G401.6 (cell line): Measurements from ENCODE around the gene RBM24.
"Not testable (repeated sequence)": the region's sequence is repeated elsewhere in the genome, so short reads cannot be mapped to it uniquely, and the experiment has no call there.

Experiments
- FAIRE-seq: peaks from 2 replicates; lab custom pipeline; 2012; peaks lifted over from hg19 to GRCh38; lab: Jason Lieb, UNC

Gene RBM24

DNA sequence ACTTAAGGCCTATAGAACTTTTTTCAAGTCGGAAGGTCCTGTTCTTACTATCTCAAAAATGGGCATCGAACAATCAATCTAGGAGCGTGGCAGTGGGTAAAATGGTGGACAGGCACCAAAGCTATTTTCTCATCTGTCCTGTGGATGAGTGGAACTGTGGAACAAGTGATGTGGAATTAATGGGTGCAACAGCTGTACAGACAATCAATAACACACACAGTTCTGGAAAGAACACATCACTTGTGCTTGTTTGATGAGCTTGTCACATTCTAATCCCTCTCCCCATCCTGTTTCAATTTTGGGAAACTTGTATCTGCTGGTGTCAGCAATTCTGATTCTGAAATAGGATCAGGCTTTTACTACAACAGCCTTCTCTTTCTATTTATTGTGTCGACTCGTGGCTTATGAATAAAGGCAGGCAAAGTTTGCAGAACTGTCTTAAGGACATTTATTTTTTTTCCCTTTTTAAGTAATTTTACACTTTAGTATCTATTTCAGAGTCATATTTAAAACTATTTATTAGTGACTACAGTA lies 11.5 kb downstream of the RBM24 start:
- no peak for FAIRE-seq

DNA sequence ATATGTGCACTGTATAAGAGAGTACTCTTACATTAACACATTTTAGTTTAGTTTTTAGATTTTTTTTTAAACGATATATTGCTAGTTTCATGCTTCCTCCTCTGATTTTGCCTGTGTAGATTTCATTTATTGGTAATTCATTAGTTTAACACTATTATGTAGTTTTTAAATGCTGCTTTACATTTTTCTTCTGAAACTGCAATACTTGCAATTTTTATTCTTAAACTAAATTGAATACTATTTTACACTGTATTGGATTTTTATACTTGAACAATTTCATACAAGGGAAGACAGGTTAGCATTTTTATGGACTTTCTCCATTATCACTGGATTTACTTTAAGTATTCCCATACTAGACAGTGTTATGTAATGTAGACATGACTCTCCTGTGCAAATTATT lies 12.2 kb downstream of the RBM24 start:
- FAIRE-seq, result peak; percentile 79

DNA sequence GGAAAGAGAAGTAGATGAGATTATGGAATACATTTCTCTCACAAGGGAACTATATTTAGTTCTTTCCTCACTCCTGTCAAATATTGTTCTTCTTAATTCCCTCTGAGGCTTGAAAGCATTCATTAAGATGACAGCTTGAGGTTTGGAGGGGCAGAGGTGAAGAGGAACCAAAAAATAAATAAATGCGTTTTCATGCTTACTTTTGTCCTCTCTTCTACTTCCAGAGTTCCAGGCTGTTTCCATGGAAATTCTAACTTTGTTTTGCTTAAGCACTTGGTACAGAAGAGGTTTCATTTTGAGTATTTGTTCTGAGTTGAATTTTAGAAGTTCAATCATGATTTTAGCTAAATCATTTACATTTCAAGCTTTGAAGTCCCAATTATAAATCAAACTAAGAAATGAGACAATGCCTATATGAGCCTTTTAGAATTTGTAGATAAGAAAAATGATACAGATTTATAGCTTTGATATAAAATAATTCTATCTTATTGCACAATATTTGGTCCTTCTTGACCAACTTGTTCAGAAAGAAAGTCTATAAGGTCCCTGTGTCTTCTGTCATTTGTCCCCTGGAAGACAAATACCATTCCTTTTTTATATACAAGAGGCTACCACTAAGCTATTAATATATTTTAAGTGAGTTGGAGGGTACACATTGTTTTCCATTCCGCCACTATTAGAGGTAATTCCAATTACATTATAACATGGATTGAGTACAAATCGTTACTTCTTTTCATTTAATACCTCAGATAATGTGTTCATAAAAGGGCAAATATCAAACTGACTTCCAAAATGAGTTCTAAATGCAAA lies 16.3 kb downstream of the RBM24 start:
- FAIRE-seq, result peak; percentile 31

DNA sequence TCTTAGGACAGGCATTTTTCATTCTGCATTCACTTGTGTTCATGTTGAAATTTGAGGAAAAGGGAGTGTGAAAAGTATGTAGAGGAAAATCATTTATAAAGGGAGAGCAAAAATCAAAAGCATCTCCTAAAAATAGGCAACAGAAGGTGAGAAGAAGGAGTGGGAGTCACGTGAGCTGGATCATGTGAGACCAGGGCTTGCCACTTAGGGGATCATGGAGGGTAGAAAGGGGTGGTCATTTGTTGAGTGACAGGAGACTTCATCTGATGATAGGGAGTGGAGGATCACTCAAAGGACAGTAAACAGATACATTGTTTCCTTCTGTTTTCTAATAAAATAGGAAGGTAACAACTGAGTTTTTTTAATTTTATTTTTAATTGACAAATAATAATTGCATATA lies 17.1 kb downstream of the RBM24 start:
- no peak for FAIRE-seq

DNA sequence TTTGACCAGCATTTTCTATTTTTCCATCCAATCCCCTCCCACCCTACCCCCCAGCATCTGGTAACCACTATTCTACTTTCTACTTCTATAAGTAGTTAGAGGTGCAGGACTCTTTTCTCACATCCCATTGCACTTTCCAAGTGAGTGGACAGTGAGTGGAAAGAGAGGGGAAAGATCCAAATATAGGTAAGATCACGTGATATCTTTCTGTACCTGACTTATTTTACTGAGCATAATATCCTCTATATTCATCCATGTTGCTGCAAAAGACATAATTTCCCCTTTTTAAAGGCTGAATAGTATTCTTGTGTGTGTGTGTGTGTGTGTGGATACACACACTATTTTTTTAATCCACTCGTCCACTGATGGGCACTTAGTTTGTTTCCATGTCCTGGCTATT lies 18.1 kb downstream of the RBM24 start:
- FAIRE-seq, result no peak

DNA sequence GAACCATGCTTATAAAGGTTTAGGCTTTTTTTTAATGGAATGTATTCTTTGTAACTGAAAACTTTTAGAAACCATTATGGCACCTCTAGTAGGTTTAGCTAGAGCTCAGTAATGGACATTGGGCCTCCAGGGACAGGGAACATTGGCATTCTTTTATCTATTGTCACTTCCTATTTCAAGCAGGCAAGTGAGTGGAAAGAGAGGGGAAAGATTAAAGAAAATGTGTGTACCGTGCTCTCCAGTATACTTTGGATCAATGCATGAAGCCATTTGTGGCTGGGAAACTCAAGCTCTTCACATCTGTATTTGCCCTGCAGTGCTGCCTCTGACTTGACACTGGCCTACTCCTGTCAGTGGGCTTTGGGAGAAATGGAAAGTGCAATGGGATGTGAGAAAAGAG lies 18.6 kb downstream of the RBM24 start:
- FAIRE-seq, result no peak

DNA sequence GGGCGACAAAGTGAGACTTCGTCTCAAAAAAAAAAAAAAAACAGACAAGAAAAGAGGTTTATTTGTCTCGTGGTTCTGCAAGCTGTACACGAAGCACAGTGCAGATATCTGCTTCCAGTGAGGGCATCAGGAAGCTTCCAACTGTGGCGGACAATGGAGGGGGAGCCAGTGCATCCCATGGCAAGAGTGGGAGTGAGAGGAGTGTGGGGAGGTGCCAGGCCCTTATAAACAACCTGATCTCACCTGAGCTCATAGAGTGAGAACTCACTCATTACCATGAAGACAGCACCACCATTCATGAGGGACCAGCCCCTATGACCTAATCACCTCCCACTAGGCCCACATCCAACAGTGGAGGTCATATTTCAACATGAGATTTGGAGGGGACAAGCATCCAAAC lies 19.5 kb downstream of the RBM24 start:
- FAIRE-seq, result no peak

DNA sequence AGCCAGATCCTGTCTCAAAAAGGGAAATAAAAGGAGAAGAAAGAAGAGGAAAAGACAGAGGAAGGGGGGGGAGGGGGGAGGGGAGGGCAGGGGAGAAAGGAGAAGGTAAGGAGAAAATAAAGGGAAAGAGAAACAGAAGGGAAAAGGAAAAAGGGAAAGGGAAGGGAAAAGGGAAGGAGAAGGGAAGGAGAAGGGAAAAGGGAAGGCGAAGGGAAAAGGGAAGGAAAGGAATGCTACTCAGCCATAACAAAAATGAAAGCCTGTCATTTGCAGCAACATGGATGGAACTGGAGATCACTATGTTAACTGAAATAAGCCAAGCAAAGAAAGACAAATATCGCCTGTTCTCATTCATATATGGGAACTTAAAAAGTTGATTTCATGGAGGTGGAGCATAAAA lies 22.3 kb downstream of the RBM24 start:
- FAIRE-seq, result no peak

DNA sequence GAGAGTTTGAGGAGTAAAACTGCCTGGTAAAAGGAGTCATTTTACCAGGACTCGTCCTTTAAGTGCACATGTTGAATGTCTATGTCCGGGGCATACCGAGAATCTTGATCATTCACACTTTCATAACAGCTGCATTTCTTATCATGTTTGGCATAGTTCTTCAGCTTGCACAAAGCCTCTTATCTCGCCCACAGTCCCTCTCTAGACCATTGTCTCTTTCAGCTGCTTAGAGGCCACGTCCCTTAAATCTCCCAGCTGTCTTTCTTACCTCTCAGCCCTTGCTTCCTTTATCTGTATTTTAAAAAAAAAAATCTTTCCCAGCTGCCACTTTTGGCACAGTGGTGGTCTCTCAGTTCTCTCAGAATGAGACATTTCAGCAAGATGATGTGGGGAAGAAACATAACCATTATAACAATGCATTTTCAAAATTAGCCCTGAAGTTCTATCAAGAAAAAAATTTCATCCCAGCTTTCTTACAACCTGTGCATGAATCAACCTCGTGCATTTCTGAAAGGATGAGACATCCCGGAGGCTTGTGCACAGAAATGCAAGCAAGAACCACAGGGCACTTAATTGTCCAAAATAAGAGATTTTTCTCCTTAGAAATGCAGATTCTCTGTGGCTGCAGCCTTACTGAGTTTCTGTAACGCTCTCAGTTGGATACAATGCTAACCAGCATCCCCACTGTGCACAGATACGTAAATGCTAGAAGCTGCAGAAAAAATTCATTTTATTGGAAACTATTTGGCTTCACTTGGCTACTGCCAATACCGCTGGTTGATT lies 24.2 kb downstream of the RBM24 start:
- no peak for FAIRE-seq

DNA sequence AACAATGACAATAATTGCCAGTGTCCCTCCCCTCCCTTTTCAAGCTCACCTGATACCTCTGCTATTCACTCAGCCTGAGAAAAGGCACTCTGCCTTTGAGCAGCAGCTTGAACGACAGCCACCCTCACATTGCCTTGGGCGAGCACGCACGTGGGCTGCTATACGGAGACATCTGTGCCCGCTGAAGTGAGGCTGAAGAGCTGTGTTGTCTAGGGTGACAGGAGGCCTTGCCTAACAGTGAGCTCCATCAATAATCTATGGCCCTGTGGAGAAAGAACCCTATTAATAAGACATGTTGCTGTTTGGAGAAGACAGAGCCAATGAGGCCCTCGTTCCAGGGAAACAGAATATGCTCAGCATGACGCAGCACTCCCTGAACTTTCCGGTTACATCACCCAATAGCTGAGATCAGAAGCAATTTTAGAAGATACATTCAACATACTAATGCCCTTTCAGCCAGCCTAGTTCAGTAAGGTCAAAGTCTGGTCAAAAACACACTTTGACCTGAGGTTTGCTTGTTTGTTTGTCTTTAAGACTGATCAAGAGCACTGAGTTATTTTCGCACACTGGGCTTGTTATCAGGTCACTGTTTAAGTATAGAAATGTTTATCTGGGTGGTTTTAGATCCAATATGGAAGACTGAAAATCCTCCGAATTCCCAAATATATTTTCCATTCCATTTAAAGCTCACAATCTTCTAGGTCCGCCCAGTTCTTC lies 30.6 kb downstream of the RBM24 start:
- FAIRE-seq, result no peak

DNA sequence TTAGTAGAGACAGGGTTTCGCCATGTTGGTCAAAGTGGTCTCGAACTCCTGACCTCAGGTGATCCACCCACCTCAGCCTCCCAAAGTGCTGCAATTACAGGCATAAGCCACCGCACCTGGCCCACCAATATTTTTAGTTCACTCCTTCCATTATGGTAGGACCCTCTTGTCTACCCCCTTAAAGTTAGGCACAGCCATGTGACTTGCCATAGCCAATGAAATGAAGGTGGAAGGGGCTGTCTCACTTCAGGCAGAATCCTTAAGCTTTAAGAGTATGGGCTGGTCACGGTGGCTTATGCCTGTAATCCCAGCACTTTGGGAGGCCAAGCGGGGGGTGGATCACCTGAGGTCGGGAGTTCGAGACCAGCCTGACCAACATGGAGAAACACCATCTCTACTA lies 32.1 kb downstream of the RBM24 start:
- not testable (repeated sequence) for FAIRE-seq

DNA sequence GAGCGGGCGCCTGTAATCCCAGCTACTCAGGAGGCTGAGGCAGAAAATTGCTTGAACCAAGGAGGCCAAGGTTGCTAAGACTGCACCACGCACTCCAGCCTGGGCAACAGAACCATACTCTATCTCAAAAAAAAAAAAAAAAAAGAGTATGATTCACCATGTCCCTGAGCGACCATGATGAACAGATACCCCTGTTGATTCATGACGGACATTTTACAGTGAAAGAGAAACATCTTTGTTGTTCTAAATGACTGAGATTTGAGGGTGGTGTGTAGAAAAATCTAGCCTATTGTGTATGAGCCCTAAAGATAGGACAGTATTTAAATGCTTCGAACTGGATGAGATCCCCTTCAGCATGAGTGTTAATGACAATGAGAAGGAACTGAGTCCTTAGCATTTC lies 32.8 kb downstream of the RBM24 start:
- FAIRE-seq, result no peak

DNA sequence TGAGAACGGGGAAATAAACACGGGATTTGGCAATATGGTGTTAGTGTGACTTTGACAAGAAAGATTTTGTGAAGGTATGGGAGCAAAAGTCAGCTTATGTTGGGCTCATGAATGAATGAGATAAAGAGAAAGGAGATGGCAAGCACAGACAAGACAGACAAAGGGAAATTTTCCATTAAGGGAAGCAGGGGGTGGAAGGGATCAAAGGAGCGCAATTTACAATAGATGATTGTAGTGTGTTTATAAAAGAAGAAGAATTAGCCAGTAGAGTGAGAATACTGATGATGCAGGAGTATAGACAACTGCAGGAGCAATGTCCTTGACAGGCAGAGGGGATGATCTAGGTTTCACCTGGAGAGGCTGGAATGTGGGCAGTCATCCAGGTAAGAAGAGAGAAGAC lies 34.1 kb downstream of the RBM24 start:
- FAIRE-seq, result no peak

DNA sequence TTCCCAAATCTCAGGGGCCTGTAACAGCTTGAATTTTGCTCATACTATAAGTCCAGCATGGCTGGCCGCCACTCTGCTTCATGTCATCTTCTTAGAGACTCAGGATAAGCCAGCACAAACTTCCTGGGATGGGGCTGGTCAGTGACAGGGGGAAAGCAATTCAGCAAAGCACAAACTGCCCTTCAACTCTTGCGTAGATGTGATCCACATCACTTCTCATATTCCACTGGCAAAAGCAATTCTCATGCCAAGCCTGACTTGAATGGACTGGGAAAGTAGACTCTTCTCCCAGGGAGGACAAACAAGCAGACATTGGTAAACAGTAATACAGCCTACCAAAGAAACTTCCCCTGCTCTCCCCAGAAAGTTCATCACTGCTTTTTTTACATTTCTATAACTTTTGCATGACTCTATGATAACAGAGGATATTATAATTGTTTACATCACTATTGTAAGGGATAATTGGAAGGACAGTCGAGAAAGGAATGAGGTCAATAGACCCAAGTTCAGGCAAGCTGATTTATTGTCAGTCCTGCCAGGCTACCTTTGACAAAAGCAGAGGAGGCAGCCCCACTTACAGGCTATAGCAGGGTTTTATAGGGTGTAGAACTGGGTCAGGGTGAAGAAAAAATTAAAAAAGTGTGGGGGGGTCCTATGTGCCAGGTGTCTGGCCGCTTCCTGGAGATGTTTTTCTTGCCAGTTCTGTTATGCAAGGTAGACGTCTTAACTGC lies 37.4 kb downstream of the RBM24 start:
- no peak for FAIRE-seq

DNA sequence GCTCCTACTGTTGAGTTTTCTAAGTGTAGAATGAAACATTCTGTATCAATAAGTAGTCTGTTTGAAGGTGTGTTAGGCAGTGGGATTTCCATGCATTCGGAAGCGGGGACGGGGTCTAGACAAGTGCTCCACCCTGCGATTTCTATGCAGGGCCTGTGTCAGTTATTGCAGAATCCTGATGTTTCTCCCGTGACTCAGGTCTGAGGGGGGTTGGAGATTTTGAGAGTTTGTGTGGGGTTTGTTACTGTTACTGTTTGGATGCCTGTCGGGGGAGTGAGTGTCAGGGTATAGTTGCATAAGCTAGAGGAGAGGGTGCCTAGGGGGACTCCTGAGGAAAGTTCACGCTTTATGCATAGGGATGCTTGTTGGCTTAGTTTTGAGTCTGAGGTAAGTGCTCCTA lies 39.1 kb downstream of the RBM24 start:
- FAIRE-seq, result not testable (repeated sequence)

DNA sequence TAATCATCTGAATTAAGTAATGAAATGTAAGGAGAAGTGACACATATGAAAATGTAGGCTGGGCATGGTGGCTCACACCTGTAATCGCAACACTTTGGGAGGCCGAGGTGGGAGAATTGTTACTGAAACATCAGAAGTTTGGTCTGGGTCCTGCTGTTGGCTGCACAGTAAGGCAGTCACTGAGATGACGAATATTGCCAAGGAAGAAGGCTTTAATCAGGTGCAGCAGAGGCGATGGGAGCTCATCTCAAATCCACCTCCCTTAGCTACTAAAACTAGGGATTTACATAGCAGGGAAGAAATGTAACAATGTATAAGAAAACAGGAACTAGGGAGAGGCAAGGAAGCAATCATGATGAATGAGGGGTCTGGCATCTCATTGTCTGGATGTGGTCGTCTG lies 50.1 kb downstream of the RBM24 start:
- FAIRE-seq, result no peak

DNA sequence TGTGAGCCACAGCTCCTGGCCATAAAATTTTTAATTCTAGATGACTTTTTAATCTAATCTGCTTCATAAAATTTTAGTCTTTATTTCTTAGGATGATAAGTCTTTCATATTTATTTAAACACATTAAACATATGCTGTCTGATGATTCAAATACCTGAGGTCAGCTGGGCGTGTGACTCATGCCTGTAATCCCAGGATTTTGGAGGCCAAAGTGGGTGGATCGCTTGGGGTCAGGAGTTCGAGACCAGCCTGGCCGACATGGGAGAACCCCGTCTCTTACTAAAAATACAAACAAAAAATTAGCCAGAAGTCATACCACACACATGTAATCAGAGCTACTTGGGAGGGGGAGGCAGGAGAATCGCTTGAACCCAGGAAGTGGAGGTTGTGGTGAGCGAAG lies 53.1 kb downstream of the RBM24 start:
- no peak for FAIRE-seq

DNA sequence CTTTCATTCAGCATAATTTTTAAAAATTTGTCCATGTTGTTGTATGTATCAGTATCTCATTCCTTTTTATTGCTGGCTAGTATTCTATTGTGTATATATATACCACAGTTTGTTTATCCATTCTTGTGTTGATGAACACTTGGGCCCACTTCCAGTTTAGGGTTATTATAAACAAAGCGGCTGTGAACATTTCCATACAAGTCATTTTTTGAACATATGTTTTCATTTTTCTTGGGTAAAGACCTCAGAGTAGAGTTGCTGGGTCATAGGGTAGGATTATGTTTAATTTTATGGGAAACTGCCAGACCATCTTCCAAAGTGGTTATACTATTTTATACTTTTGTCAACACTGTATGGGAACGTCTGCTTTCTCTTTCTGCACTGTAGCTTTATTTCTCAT lies 55.3 kb downstream of the RBM24 start:
- FAIRE-seq, result no peak

DNA sequence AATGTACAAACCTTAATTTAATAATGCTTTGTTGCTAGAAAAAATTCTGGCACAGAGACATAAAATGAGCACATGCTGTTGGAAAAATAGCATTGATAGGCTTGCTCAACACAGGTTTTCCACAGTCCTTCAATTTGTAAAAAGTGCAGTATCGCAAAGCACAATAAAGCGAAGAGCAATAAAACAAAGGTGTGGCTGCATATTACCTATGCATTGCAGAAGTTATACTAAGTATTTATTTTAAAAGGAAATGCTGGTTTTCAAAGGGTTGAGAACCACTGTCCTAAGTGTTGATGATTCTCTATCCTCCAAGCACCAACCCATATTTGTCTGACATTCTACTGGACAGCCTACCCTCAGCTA lies 58.1 kb downstream of the RBM24 start:
- FAIRE-seq, result no peak

DNA sequence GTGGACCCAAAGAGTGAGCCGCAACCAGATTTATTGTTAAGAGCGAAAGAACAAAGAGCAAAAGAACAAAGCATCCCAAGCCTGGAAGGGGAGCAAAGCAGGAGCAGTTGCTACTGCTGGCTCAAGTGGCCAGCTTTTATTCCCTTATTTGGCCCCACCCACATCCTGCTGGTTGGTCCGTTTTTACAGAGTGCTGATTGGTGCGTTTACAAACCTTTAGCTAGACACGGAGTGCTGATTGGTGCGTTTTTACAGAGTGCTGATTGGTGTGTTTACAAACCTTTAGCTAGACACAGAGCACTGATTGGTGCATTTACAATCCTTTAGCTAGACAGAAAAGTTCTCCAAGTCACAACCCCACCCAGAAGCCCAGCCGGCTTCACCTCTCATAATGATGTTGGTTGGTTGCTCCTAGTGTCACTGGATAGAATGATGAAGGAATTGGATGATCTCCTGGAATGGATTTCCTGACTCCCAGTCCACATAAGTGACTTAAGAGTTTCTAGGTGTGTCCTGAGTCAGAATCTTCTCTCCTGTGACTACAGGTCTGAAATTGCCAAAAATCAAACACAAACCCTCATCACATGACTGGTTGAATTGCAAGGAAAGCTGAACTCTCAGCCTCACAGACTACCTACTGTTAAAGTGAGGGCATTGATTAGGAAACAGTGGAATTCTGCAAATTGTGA lies 60.1 kb downstream of the RBM24 start:
- FAIRE-seq, result no peak

DNA sequence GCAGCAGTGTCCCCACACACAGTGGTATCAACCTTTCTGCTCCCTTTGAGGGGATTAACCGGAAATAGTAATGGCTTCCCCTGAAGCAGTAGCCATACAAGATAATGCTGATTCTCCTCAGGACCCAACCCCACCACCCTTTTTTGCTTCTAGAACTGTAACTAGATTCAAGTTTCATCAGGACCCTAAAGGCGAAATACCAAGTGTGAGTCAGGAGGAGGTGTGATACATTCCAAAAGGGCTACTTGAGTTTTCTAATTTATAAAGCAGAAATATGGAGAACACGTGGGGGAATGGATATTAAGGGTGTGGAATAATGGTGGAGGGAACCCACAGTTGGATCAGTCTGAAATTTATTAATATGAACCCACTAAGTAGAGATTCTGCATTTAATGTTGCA lies 60.7 kb downstream of the RBM24 start:
- no peak for FAIRE-seq

DNA sequence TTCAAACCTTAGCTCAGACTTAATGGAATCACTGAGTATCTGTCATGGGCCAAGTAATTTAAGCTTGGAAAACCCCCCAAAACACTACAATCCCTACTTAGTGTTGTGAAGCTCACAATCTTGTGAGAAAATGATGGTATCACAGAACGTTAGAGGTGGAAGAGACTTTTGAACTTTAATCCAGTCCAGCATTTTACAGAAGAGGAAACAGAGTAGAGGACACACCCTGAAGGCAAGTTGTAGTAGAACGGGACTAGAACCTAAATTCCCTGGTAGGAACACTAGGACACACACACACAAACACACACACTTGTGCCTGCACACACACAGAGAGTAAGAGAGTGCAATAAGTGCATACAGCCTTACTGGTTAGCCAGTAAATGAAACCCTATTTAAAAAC lies 62.1 kb downstream of the RBM24 start:
- FAIRE-seq, result no peak
